Loucy (cell line): Measurements from ENCODE around the gene JPH3.

ENCODE experiments used
- CTCF ChIP-seq: fragments of 200-600 bp; sonication (generic); conservative IDR thresholded peaks from 2 replicates; pipeline ENCODE4 v1.5.1; 2014; ENCODE audit warnings: mild to moderate bottlenecking, antibody characterized with exemption, low read length
- EZH2phosphoT487 ChIP-seq: fragments of 200-600 bp; IDR thresholded peaks from 2 replicates; pipeline ENCODE4 v1.6.1; 2018; ENCODE audit warnings: antibody characterized with exemption, mild to moderate bottlenecking, moderate library complexity, borderline replicate concordance

DNA sequence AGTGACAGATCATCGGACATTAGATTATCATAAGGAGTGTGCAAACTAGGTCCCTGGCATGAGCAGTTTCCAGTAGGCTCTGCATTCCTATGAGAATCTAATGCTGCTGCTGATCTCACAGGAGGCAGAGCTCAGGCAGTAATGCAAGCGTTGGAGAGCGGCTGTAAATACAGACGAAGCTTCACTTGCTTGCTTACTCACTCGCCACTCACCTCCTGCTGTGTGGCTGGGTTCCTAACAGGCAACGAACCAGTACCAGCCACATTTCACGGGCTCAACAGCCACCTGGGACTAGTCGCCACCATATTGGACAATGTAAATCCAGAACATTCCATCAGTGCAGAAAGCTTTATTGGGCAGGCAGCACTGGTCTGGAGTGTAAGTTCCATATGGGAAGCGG, 7.7 kb downstream of the JPH3 start:
- TF ChIP-seq CTCF (no peak), EZH2phosphoT487 (no peak)
